Skeletal muscle cell (primary cell): Measurements from ENCODE around the gene CCDC51.
"Not testable (repeated sequence)": the region's sequence is repeated elsewhere in the genome, so short reads cannot be mapped to it uniquely, and the experiment has no call there.

Experiments used
- DNase-seq: peaks from one replicate; pipeline ENCODE4 v3.0.0-alpha.2; 2010; ENCODE audit warnings: low read depth
- H3K4me3 ChIP-seq: 2 replicates; pipeline ENCODE4 v1.5.1; 2011; ENCODE audit warnings: low read depth, mild to moderate bottlenecking, control low read depth, low read length, moderate library complexity

Gene CCDC51, protein sequence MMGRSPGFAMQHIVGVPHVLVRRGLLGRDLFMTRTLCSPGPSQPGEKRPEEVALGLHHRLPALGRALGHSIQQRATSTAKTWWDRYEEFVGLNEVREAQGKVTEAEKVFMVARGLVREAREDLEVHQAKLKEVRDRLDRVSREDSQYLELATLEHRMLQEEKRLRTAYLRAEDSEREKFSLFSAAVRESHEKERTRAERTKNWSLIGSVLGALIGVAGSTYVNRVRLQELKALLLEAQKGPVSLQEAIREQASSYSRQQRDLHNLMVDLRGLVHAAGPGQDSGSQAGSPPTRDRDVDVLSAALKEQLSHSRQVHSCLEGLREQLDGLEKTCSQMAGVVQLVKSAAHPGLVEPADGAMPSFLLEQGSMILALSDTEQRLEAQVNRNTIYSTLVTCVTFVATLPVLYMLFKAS

DNA sequence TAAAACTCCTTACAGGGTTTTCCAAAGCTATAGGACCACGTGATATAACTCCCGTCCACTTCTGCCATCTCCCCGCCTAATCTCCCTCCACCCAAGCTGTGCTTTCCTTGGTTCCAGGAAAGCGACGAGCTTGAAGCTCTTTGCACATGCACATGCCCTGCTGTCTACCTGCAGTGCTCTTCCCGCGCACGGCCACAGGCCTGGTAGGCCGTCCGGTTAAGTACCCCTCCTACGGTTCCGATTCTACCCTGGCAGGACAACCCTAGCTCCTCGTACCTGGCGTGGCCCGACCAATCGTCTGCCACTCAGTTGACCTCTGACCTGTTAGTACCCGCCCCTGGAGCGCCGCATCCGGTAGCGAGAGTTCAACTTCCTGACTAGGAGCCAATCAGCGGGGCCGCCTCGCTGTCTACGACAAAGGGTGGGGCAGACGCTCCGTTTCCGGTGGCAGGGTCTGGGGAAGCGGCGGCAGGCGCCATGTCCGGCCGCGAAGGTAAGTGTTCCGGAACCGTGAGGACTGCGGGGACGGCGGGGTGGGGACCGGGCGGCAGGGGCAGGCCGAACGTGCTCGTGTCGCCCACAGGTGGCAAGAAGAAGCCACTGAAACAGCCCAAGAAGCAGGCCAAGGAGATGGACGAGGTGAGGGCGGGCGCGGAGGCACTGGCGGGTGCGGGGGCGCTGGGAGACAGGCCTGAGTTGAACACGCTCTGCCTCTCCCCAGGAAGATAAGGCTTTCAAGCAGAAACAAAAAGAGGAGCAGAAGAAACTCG lies at the start of gene CCDC51, which contains the start of gene TMA7:
TSS of gene CCDC51 (minus strand) at position 300 of the 770 bp plus-strand sequence. CDS start 4,991 bp downstream, outside the sequence.
TSS of gene TMA7 (plus strand) at position 438 of the 770 bp plus-strand sequence. CDS start at position 478, 40 bp downstream.
- peak; percentile 79 for DNase-seq
- peak within 1 kb of the TSS; percentile 81 for H3K4me3 ChIP-seq

DNA sequence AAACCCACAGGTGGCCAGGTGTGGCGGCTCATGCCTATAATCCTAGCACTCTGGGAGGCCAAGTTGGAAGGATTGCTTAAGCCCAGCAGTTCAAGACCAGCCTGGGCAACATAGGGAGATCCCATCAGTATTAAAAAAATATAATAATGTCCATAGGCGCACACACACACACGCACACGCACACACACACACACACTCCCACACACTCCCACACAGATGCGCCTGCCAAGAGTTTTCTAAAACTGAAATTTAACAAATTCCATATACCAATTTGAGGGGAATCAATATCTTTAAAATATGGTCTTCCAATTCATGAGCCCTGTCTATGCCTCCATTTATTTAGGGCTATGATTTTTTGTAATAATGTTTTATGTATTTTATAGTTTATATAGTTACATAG lies 47.0 kb upstream of the CCDC51 start:
- no peak for DNase-seq
- no peak overlapping the region for H3K4me3 ChIP-seq

DNA sequence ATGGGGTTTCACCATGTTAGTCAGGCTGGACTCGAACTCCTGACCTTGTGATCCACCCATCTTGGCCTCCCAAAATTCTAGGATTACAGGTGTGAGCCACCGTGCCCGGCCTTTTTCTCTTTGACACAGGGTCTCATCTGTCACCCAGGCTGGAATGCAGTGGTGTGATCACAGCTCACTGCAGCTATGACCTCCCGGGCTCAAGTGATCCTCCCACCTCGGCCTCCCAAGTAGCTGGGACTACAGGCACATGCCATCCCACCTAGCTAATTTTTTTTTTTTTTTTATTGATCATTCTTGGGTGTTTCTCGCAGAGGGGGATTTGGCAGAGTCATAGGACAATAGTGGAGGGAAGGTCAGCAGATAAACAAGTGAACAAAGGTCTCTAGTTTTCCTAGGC lies 42.9 kb upstream of the CCDC51 start:
- H3K4me3 ChIP-seq: not testable (repeated sequence)

DNA sequence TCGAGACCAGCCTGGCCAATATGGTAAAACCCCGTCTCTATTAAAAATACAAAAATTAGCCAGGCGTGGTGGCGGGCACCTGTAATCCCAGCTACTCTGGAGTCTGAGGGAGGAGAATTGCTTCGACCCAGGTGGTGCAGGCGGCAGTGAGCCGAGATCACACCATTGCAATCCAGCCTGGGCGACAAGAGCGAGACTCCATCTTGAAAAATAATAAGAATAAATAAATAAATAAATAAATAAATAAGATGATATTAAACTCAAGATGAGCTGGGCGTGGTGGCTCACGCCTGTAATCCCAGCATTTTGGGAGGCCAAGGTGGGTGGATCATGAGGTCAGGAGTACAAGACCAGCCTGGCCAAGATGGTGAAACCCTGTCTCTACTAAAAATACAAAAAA lies 41.0 kb upstream of the CCDC51 start:
- H3K4me3 ChIP-seq, DNase-seq: not testable (repeated sequence)

More for the DNA sequence above, 42.9 kb upstream of the CCDC51 start:
- not testable (repeated sequence) for DNase-seq

DNA sequence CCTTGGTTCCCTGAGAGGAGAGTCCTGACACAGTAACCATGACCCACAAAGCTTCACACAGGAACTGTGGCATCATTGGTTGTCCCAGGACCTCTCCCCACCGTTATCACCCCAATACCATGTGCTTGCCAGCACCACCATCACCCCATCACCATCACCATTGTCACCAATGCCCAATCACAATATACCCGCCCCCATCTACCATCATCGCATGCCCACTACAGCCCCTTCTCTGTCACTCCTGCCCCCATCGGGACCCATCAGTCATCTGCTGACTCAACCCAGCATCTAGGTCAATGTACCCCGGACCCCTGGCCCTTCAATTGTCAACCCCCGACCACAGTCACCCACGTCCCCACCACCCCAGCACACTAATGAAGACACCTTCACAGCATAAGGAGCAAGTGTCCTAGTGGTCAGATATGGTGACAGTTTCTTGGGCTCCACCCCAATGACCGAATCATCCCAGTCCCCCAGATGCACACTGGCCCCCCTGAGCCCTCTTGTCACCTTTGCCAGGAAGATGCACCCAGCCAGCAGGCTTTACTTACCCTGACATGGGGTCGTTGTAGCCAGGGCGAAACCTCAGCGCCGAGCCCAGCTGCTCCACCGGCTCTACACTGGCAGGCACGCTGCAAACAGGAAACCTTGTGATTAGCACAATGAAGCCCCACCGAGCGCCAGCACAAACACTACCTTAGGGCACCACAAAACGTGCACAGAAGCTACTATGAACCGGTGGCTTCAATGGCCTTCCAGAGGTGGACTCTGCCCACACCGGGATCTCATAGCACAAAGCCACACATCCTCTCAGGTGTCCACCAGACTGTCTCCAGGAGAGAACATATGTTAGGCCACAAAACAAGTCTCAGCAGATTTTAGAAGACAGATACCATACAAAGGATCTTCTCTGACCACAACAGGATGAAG lies 39.0 kb upstream of the CCDC51 start:
- no peak for DNase-seq
- H3K4me3 ChIP-seq: no peak overlapping the region

DNA sequence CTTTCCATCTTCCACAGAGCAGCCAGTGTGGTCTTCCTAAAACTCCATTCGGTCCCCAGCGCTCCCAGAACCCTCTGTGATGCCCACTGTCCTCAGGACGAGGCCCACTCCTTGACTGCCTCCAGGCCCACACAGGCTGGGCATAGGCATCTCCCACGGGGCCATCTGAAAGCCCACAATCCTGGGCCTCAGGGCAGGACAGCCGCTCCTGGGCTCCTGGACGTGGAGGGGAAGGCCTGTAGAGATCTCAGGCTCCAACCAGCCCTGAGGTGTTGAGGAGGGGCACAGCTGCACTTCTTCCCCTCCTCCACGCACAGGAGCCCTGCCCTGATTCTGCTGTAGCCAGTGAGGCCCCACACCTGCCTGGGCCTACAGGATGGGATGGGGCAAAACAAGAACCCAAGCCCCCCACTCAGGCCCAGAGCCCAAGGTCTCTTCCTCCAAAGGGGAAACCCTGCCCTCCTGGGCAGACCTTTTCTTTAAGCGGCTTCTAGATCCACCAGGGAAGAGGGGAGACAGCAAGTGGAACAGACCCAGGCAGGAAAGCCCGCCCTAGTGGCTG lies 38.1 kb upstream of the CCDC51 start:
- no peak overlapping the region for H3K4me3 ChIP-seq
- DNase-seq: no peak

DNA sequence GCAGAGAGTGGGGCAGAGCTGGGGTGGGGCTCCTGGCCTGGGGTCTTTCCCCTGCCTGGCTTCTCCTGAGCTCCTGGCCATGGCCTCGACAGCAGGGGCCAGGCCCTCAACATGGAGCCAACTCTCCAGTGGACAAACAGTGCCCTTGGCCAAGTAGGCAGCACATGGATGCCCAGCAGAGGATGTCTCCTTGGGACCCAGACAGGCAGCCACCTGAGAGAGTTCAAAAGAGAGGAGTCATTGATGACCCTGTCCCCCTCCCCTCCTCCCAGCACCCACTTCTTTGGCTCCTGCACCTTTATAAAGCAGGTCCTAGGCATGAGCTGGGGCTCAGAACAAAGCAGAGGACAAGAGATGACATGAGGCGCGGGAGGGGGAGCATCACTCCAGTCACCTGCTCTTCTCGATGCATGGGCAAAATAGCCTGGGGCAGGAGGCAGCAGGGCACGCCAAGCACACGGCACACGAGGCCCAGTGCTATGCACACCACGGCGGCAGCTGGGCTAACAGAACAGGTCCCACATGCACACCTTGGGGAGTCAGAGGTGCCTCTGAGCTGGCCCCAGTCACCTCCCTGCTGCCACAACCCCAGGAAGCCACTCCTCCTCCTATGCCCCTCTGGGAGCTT lies 36.6 kb upstream of the CCDC51 start:
- DNase-seq: no peak
- H3K4me3 ChIP-seq: no peak overlapping the region

DNA sequence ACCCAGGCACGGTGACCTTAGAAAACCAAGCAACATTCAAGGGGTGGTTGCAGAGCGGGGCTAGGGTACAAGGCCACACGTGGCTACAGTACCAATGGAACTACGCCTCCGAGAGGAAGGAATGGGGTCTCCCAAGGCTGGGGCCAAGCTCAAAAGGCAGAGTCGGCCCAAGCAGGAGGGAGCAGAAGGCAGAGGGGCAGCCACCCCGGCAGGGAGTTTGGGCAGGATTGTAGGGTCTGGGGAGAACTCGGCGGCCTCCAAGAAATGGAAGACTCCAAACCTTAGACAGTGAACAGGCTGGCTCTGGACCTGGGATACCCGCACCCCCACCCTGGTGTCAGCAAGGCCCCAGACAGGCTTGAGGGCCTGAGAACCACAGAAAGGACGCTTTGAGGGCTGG lies 35.3 kb upstream of the CCDC51 start:
- H3K4me3 ChIP-seq: no peak overlapping the region
- DNase-seq: no peak

DNA sequence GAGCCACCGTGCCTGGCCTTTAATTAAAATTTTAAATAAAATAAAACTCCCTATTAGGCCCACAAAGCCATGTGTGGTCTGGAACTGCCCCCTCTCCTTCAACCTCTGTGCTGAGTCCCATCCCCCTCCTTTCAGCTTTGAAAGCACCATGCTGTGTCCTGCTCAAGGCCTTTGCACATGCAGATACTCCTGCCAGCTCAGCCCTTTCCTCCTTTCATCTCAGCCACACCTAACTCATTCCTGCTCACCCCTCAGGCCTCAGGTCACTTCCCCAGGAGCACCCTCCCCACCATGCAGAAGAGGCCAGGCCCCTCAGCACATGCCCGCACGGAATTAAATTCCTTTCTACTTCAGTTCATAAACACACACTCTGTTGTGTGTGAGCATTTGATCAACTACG lies 34.7 kb upstream of the CCDC51 start:
- no peak overlapping the region for H3K4me3 ChIP-seq
- no peak for DNase-seq

DNA sequence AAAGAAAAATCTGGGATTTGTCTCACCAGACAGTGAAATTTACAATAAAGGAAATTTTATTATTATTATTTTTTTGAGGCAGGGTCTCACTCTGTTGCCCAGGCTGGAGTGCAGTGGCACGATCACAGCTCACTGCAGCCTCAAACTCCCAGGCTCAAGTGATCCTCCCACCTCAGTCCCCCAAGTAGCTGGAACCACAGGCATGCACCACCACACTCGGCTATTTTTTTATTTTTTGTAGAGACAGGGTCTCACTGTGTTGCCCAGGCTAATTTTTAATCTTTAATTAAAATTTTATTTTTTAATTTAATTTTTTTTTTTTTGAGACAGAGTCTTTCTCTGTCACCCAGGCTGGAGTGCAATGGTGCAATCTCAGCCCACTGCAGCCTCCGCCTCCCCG lies 34.1 kb upstream of the CCDC51 start:
- not testable (repeated sequence) for DNase-seq, H3K4me3 ChIP-seq

DNA sequence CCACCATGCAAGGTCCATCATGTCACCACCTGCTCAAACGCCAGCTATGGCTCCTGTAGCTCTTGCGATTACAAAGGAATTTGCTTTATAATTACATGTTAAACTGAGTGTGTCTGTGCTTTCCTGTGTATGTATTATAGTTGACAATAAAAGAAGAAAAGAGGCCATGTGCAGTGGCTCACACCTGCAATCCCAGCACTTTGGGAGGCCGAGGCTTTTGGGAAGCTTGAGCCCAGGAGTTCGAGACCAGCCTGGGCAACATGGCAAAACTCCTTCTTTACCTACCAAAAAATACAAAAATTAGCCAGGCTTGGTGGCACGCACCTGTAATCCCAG lies 33.7 kb upstream of the CCDC51 start:
- H3K4me3 ChIP-seq: no peak overlapping the region
- DNase-seq: no peak

DNA sequence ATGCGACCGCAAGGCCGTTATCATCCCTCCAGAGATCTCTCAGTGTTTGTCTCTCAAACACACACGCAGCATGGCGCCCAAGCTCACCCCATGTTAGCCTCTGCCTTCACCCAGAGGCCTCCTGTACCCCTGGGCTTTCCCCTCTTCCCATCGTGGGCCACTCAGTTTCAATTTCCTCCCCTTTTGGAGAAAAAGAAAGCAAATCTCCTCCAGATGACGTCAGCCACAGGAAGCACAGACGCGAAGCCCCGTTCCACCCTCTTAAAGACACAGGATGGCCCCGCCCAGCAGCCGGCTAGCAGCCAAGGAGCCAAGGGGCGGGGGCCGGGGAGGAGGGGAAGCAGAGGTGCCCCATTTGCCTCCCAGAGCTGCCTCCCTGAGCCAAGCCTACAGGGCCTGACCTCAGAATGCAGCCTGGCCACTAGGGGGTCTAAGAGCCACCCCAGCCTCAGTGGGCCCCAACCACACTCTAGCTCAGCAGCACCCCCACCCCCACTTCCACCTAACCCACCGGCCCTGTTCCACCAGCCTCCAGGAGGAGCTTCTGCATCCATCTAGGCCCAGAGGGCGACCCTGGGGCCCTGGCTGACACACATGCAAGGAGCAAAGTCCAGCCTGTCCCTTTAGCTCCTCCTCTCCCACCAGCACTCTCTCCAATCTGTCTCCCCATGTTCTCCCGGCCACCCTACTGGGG lies 33.2 kb upstream of the CCDC51 start:
- DNase-seq: peak; percentile 55
- H3K4me3 ChIP-seq: peak overlapping the region; percentile 82

DNA sequence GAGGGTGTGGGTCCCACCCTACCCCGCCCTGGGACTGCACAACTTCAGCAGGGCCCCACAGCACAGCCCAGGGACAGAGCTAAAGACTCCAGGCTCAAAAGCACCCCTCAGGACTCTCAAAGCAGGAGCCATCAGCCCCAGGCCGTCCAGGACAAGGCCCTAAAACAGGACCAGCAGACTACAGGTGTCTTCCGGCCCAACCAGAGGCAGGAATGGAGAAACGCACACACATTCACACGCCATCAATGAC lies 32.7 kb upstream of the CCDC51 start:
- DNase-seq: no peak
- H3K4me3 ChIP-seq: peak overlapping the region; percentile 82

DNA sequence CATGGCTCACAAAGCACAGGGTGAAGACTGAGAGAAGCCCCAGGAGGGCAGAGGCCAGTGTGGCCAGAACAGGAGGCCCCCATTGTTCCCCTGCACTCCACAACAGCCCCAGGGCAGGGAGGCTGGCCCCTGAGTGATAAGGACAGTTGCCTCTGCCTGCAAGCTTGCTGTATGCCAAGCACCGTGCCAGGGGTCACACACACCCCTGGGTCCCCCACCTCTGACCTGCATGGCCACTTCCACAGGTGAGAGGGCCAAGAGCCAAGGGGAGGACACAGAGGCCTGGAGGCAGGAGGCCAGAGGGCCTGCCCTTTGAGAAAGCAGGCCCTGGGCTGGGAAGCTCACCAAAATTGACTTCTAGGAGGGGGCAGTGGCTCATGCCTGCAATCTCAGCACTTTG lies 30.4 kb upstream of the CCDC51 start:
- H3K4me3 ChIP-seq: no peak overlapping the region
- no peak for DNase-seq

DNA sequence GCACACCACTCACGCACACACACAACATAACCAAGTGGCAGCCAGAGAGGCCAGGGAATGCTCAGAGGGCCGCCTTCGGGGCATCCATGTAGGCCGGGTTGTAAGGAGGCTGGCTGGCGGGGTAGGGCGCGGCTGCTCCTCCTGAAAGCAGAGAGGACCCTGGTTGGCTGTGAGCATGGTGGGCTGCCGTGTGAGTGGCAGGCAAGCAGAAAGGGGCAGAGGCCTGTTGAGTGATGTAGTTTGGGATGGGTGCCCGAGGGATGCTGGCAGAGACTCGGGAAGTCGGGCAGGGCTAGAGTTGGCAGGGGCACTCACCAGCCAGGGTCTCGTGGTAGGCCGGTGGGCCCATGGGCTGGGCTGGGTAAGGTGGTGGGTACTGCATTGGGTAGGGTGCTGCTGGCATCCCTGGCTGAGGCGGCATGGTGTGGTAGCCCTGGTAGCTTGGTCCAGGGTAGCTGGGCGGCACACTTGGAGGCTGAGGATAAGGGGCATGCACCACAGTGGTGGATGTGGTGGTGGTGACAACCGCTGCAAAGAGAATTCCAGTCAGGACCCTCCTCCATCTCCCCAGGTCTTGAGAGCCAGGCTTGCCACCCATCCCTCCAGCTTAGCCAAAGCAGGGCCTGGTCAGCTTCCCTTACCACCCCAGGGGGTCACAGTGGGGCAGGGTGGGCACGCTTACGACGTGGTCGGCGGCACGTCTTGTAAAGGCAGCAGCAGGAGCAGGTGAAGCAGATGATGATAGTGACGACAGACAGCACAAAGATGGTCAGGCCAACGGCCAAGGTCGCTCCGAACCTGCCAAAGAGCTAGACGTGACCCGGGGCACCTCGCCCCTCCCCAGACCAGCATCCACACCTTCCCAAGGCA lies 29.4 kb upstream of the CCDC51 start:
- H3K4me3 ChIP-seq: no peak overlapping the region
- no peak for DNase-seq

DNA sequence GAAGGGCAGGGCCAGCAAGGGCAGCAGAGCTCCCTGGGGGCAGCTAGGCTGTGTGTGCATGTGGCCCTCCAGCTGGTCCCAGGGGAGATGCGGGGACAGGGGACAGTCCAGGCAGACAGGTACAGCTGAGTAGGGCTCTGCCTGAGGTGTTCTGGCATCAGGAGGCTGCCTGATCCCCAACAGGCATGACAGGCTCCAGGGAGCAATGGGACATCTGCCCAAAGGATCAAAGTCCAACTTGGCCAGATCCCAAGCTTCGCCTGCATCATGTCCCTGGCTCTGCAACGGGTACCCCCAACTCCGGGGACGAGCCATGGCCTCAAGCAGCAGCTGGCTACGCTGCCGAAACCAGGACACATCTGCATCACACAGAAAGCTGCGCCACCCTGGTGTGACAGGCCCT lies 28.4 kb upstream of the CCDC51 start:
- DNase-seq: no peak

DNA sequence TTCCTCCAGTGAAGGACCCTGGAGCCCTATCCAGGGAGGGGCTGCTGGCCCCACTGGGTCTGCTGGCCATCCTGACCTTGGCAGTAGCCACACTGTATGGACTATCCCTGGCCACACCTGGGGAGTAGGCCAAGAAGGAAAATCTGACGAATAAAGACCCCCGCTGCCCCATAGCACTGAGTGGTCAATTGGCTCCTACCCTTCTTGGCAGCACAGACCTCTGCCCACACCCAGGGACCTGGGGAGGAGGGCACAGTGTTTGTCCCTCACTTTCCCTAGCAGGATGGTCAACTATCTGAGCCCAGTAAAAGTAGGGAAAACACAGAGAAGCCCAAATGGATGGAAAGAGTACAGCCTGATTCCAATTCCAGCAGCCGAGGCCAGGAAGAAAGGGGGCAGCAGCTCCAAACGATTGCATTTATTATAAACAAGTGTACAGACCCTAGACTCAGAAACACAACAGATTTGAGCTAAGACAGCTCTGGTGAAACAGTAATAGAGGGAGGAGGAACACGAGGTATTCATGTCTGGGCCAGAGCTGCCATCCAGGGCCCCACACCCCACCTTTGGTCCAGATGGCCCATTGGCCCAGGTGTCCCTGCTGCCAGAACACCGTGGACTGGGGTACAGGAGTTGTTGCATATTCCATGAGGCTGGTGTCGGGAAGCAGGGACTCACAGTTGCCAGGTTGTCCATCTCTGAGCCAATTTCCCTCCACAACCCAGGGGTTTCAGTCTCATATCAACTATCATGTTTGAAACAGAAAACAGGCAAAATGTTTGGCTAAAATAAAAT lies 27.8 kb upstream of the CCDC51 start:
- DNase-seq: no peak
- no peak overlapping the region for H3K4me3 ChIP-seq

More for the DNA sequence above, 28.4 kb upstream of the CCDC51 start:
- H3K4me3 ChIP-seq: no peak overlapping the region
